Left kidney (tissue), 8 donors: ENCODE measurements around the gene PRKCI. TPM values are rescaled to one million over a fixed set of nuclear protein-coding genes. Genes with fewer than 3 reads are reported as not detected.
"Not testable (repeated sequence)": the region's sequence is repeated elsewhere in the genome, so short reads cannot be mapped to it uniquely, and the experiment has no call there.

Source experiments
- DNase-seq: peaks from one replicate; pipeline ENCODE4 v3.0.0-alpha.2; 2013
- long read RNA-seq, 8 donors: transcript quantifications; one replicate each; lab custom pipeline, GENCODE V29; 2026
- polyA plus RNA-seq: library from polyadenylated mRNA; unstranded; fragments of 120-200 nt; gene quantifications from one replicate; pipeline ENCODE4 v1.2.1, GENCODE V29; 2013; ENCODE audit not compliant: insufficient read length

The PRKCI gene
- polyA plus RNA-seq = 97.0 TPM
- long read RNA-seq, donor 1, full-length matches to known transcripts = 29 of 78 reads
- long read RNA-seq, donor 1, partial matches to known transcripts = 49 of 78 reads
- long read RNA-seq, donor 1, other reads (novel, unspliced or antisense) = 0 of 78 reads
- long read RNA-seq, donor 2, full-length matches to known transcripts = 17 of 29 reads
- long read RNA-seq, donor 2, partial matches to known transcripts = 12 of 29 reads
- long read RNA-seq, donor 2, other reads (novel, unspliced or antisense) = 0 of 29 reads
- long read RNA-seq, donor 3, full-length matches to known transcripts = 24 of 36 reads
- long read RNA-seq, donor 3, partial matches to known transcripts = 12 of 36 reads
- long read RNA-seq, donor 3, other reads (novel, unspliced or antisense) = 0 of 36 reads
- long read RNA-seq, donor 4 = 0 reads
- long read RNA-seq, donor 5, full-length matches to known transcripts = 25 of 32 reads
- long read RNA-seq, donor 5, partial matches to known transcripts = 7 of 32 reads
- long read RNA-seq, donor 5, other reads (novel, unspliced or antisense) = 0 of 32 reads
- long read RNA-seq, donor 6, full-length matches to known transcripts = 24 of 40 reads
- long read RNA-seq, donor 6, partial matches to known transcripts = 16 of 40 reads
- long read RNA-seq, donor 6, other reads (novel, unspliced or antisense) = 0 of 40 reads
- long read RNA-seq, donor 7, full-length matches to known transcripts = 17 of 30 reads
- long read RNA-seq, donor 7, partial matches to known transcripts = 13 of 30 reads
- long read RNA-seq, donor 7, other reads (novel, unspliced or antisense) = 0 of 30 reads
- long read RNA-seq, donor 8, full-length matches to known transcripts = 14 of 21 reads
- long read RNA-seq, donor 8, partial matches to known transcripts = 7 of 21 reads
- long read RNA-seq, donor 8, other reads (novel, unspliced or antisense) = 0 of 21 reads

DNA sequence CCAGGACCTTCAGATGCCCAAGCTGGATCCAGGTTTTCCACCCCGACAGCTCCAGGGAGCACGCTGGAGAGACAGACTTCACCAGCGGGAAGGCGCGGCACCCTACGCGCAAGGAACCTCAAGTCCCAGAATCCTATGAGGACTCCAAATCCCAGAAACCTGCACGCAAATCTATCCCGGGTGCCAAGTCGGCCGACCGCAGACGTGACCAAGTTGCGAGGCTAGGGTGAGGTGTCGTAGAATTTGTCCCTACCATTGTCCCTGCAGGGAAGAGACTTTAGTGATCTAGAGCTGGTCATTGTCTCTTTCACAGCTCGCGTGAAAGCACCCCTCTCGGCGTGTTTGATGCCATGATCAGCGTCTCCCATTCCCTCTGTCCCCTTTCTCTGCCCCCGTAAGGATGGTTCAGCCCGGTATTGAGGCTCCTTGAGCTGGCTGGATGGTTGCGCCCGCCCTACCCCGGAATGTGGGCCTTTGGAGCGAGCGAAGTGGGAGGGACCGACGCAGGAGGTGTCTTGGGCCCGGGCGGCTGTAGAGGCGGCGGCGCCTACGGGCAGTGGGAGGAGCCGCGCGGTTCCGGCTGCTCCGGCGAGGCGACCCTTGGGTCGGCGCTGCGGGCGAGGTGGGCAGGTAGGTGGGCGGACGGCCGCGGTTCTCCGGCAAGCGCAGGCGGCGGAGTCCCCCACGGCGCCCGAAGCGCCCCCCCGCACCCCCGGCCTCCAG is at the start of gene PRKCI:
Gene PRKCI, plus strand, starts transcription at position 501 of the 723 bp plus-strand sequence. CDS start 246 bp downstream, outside the sequence.
- DNase-seq = peak; percentile 98

DNA sequence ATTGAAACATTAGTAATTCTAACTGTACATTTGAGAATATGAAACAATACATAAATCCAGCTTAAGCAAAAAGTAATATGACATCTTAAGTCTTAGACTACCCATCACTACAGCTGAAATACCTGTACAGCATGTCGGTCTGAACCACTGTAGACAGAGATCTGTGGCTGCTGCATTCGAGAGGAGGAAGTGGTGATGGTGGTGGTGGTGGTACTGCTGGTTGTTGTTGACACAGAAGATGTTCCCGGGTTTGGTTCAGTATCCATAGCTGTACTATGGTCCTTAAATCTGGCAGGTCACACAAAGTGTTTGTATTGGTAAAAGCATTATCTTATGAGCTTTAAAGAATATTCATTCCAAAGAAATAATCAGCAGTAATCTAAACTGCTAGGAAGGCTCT is 43.6 kb upstream of the PRKCI start:
- DNase-seq = no peak

DNA sequence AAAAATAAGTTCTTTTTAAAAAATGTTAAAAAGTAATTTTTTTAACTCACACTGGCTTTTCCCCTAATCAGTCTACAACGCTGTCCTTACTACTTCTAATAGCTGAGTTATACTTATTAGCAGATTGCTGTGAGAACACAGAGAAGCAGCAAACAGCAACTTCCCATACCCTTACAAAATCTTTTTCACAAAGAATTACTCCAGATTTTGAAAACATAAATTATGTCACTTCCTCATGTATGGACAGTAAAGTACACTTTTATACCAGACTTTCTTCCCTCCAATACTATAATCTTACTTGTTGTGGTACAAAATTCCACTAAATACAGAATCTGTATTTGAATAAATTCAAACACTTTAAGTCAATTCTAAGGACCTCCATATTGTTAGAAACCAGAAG is 42.8 kb upstream of the PRKCI start:
- no peak for DNase-seq

DNA sequence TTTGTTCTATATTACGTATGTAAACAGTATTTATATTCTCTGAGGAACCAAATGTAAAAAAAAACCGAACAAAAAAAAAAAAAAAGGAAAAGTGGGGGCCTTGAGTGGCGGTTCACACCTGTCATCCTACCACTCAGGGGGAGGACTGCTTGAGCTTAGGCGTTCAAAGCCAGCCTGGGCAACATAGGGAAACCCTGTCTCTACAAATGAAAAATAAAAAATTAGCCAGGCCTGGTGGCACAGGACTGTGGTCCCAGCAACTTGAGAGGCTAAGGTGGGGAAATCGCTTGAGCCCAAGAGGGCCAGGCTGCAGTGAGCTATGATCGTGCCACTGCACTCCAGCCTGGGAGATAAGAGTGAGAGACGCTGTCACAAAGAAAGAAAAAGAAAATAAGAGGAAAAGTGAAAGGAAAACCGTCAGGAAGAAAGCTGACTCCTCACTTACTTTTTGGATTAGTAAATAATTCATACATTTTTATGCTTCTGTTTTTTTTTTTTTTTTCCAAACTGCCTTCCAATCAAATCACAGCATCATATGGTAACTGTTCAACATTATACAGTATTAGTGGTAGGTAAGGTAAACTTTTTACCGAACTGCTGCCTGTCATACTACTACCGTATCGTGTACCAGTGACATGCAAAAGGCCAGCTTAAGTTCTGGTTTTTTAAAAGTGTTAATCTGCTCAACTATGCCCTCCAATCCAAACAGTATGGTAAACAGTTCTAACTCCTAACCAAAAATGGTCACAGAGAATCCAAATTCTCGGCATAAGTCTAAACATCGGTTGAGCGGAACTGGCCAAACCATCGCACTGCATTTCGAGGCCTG is 41.9 kb upstream of the PRKCI start:
- peak; percentile 43 for DNase-seq

DNA sequence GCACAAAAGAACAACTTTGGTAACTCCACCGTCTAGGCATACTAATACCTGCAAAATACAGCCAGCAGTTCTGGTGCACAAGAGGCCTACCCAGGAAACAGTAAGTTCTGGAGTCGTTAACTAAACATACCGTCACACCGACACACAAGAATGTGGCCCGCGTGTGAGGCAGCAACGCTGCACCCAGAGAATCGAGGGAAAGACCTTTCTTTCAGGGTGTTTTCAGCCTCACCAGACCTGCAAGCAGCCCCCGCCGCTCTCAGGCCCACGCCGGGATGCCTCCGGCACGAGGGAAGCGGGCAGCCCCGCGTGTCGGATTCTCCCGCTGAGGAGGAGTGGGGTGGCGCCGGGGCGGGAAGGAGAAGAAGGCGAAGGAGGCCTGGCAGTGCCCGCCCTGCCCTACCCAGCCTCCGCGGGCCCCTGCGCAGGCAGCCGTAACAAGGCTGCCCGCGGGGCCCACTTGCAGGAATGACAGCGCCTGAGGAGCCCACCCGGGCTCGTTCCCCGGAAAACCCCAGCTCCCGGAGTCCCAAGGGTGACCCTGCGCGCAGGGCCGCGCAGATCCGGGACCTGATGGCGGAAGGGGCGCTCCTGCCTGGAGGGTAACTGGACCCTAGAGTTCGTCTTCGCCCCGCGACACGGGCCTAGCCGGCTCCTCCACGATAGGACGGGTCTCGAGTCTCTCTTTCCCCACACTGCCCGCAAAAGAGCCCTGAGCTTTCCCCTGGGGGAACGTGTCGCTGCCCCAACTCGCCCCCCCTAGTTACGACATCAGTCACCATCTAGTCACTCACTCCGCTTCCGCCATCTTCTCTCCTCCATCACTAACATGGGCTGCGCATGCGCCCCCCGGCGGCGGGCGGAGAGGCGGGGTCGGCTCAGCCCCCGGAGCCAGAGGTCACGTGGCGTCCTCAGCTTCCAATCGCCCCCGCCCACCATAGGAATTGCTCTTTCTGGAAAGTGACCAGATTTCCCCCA is 41.0 kb upstream of the PRKCI start, which contains the start of gene PHC3:
Gene PHC3, minus strand, starts transcription at position 826 of the 978 bp plus-strand sequence. Its CDS starts 18 bp downstream, at position 808.
- peak; percentile 93 for DNase-seq

DNA sequence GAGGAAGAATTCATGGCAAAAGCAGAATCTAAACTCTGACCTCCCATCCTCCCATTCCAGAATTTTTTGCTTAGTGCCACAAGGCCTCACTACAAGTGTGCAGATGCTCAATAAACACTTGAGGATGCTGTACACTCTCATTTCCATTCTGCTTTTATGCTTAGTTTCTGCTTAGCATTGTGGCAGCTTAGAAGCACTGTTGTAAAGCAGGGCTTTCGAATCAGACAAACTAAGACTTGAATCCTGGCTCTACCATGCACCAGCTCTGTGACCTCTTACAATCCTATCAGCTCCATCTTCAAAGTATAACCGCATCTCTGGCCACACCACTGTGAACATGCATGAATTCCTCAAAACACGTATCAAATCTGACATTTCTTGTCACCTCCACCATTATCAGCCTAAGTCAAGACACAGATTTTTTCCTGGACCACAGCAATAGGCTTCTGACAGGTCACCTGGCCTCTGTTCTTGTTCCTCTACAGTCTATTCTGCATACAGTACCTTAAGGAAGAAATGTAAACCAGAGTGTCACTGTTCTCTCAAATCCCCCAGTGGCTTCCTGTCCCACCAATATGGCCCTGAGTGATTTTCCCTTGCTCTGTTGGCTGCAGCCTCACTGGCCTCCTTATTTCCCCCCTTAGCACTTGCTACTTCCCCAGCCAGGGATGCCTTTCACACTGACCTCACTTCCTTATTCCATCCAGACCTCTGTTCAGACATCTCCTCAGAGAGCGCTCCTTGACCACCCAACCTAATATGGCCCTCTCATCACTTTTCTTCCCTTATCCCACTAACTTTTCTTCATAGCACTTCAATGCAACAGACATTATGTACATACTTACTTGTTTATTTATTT is 32.6 kb upstream of the PRKCI start:
- no peak for DNase-seq

DNA sequence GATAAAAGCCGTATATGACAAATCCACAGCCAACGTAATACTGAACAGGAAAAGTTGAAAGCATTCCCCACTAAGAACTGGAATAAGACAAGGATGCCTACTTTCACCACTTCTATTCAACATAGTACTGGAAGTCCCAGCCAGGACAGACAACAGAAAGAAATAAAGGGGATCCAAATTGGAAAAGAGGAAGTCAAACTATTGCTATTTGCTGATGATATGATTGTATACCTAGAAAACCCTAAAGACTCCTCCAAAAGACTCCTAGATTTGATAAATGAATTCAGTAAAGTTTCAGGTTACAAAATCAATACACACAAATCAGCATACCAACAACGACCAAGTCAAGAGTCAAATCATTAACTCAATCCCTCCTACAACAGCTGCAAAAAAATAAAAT is 26.5 kb upstream of the PRKCI start:
- not testable (repeated sequence) for DNase-seq

DNA sequence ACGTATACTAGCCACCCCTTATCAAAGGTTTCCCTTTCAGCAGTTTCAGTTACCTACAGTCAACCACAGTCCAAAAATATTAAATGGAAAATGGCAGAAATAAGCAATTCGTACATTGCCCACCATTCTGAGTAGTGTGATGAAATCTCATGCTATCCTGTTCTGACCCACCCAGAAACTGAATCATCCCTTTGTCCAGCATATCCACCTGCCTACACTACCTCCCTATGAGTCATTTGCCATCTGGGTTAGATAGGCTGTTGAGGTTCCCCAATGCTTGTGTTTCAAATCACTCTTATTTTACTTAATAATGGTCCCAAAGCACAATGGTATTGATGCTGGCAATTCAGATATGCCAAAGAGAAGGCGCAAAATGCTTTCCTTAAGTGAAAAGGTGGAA is 25.4 kb upstream of the PRKCI start:
- no peak for DNase-seq

DNA sequence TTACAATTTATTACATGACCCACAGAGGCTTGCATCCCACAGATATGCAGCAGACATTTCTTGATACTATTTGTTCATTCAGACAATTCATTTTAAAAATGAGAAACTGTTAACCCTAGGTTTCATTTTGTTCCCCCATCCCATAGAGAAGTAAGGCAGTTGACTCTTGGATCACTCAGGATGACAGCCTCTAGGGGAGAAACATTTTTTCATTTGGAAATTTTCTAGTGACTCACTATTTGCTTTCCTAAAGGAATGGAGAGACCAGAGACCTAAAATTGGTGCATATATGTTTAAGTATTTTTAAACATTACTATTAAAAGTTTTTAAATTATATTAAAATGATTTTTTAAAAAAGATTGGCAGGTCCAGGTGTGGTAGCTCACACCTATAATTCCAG is 21.2 kb upstream of the PRKCI start:
- DNase-seq = no peak

DNA sequence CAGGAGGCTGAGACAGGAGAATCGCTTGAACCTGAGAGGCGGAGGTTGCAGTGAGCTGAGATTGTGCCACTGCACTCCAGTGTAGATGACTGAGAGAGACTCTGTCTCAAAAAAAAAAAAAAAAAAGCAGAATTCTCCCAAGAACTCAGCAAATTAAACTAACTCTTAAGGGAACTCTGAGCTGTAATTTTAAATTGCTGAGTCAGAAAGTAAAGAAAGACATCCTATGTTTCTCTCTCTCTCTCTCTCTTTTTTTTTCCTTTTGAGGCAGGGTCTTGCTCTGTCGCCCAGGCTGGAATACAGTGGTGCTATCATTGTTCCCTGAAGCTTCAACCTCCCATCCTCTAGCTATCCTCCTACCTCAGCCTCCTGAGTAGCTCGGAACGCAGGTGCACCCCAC is 20.7 kb upstream of the PRKCI start:
- DNase-seq = no peak

DNA sequence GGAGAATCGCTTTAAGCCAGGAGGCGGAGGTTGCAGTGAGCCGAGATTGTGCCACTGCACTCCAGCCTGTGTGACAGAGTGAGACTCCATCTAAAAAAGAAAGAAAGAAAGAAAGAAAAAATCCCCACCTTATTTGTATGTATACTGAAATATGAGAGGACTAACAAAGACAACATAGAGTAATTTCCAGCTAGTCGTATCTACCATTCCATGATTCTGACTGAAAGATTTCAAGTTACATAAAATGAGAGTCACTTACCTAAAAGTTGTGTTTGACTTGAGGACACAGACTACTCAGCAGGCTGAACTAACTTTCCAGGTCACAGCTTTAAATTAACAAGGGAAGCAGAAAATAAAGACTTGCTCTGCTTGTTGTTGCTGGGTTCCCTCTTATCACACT is 18.8 kb upstream of the PRKCI start:
- DNase-seq = no peak

DNA sequence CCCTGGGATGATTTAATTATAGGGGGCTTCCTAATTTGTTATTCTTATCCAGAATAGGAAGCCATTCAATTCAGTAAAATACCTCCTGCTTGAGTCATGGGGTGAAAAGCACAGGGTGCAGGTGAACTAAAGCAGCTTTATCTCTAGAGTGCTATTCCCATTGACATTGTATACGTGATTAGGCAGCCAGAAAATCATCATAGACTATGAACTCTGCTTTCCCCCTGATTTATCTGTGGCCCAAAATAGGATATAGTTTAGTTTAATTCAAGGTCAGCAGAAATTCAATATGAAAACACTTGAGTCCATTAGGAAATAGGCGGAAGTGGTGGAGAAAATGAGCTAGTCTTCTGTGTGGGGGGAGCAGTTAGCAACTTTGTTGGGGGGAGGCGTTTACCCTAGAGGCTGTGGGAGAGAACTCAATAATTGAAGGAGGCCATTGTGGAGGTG is 18.2 kb upstream of the PRKCI start:
- DNase-seq = no peak

DNA sequence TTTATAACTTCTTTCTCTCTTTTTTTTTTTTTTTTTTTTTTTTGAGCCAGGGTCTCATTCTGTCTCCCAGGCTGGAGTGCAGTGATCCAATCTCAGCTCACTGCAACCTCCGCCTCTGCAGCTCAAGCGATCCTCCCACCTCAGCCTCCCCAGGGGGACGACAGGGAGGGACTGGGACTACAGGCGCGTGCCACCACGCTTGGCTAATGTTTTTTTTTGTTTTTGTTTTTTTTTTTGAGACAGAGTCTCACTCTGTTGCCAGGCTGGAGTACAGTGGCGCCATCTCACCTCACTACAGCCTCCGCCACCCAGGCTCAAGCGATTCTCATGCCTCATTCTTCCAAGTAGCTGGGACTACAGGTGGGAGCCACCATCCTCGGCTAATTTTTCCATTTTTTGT is 17.7 kb upstream of the PRKCI start:
- DNase-seq = no peak

DNA sequence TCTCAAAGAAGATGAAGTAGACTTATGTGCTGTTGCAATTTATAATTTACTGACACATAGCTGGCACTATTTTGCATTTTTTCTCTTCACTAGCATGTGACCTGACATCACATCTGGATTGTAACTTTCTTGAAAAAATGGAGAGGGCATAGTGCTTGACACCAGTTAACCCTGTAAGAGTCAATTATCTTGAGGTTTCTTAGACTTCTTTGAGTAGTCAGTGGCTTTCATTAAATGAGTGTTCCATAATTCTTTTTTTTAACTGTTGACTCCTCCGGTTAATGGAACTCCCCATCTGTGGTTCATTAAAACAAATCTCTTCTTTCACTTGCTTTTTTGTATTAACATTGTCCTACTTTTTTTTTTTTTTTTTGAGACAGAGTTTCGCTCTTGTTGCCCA is 16.9 kb upstream of the PRKCI start:
- DNase-seq = no peak

DNA sequence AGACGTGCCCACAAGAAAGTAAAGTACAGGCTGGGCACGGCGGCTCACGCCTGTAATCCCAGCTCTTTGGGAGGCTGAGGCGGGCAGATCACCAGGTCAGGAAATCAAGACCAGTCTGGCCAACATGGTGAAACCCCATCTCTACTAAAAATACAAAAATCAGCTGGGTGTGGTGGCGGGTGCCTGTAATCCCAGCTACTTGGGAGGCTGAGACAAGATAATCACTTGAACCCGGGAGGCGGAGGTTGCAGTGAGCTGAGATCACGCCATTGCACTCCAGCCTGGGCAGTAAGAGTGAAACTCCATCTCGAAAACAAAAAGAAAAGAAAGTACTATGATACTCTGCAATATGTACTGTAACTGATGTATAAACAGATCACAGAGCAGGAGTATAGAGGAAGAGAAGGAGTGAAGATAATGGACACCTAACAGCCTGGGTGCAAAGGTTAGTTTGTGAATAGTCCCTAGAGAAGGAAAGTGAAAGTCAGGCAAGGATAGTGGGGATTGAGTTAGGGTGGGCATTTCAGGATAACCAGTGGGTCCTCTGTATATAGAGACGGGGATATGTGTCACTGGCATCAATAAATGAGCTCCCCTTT is 16.0 kb upstream of the PRKCI start:
- not testable (repeated sequence) for DNase-seq

DNA sequence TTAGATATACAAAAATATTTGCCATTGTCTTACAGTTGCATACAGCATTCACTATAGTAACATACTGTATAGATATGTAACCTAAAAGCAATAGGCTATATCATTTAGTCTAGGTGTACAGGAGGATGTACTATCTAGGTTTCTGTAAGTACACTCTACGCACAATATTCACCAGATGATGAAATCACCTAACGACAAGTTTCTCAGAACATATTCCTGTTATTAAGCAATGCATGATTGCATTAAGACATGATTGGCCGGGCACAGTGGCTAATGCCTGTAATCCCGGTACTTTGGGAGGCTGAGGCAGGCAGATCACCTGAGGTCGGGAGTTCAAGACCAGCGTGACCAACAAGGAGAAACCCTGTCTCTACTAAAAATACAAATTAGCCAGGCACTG is 14.5 kb upstream of the PRKCI start:
- no peak for DNase-seq

DNA sequence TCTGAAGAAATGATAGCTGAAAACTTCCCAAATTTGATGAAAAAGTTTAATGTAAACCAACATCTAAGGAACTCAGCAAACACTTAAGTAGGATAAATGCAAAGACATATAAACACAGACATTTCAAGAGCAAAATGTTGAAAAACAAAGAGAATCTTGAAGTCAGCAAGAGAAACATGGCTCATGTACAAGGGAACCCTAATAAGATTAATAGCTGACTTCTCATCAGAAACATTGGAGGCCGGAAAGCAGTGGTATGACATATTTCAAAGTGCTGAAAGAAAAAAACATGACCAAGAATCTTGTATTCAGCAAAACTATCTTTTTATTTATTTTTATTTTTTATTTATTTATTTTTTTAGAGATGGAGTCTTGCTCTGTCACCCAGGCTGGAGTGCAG is 10.6 kb upstream of the PRKCI start:
- no peak for DNase-seq

DNA sequence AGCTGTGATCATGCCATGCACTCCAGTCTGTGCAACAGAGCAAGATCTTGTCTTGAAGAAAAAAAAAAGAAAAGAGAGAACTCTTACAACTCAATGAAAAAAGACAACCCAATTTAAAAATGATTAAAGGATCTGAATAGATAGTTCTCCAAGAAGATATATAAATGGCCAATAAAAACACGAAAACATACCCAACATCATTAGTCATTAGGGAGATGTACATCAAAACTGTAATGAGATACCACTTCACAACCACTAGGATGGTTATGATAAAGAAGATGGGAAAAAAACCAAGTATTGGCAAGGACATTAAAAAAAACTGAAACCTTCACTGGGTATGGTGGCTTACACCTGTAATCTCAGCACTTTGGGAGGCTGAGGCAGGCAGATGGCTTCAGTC is 2.4 kb upstream of the PRKCI start:
- DNase-seq = no peak

DNA sequence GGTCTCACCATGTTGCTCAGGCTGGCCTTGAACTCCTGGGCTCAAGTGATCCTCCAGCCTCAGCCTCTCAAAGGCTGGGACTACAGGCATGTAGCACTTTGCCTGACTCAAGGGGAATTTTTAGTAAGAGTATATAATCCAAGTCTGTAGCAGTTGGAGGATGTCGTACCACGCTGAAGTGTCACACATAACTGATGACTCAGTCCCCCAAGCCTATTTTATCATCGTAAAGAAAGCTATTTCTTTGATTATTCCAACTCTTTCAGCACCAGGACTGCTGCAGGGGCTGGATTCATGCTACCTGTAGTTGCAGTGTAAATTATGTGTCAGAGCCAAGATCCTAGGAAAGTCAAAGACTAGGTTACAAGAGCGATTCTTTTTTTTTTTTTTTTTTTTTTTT is 1.4 kb upstream of the PRKCI start:
- DNase-seq = no peak
